Stimulated activated CD4-positive, alpha-beta T cell treated with anti-CD3 and anti-CD28 coated beads, Interleukin-1b, Interleukin-23, amount 100 ng/mL, for 4 hours (primary cell): Measurements from ENCODE around the gene RNGTT.
"Not testable (repeated sequence)": the region's sequence is repeated elsewhere in the genome, so short reads cannot be mapped to it uniquely, and the experiment has no call there.

ENCODE experiments used
- DNase-seq, 2 donors: peaks; one replicate each; pipeline ENCODE4 v3.0.0-alpha.2; 2020; ENCODE audit warnings: low read depth in 2 of 2

Gene RNGTT

DNA sequence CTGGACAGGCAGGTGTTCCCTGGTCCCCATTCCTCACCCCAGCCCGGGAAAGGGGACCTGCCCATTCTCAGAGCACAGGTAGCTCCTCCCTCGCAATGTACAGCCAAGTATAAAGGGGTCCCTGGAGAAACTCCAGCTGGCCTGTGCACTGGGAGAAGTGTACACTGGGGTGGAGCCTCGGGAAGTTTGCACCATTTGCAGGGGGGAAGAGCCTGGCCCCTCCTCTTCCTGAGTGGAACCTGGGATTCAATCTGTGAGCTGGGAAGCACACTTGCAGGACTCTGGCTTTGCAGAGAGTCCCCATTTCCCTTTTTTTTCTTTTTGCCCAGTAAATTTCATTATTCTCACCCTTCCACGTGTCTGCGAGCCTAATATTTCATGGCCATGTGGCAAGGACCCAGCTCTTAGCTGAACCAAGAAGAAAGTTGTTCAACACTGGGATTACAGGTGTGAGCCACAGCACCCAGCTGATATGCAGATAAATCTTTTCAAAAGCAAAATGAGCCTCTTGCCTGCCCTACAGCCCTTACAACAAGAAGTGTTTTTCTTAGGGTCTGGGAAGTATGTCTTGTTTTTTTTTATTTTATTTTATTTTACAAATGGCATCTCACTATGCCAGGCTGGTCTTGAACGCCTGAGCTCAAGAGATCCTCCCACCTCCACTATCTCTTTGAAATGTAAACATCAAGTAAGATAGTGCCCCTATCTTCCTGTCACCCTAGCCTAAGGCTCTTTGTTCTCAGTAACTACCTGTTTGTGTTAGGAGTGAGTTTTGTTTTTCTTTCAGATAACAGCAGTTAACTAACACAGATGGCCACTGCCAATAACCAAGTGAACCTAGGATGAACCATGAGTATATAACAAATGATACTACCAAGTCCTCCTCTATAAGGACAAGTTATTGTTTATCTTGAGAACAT lies 9.3 kb upstream of the RNGTT start:
- DNase-seq, result no peak

DNA sequence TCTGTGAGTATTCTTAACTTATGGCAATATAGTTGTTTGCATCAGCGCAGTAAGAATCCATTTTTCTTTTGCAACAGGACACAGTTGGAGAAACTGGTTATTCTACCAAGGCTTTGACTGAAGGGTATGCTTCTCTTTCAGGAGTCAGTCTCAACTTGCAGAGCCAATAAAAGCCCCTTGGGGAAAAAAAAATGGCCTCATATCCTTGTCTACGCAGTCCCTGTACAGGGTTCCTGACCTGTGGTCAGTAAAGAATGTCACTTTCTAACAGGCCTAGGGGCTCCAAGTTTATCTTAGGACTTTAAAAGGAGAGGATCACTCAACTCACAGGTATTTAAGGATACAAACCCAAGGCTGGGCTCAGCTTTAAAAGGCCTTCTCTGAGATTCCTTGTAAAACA lies 6.9 kb upstream of the RNGTT start:
- DNase-seq, result no peak

DNA sequence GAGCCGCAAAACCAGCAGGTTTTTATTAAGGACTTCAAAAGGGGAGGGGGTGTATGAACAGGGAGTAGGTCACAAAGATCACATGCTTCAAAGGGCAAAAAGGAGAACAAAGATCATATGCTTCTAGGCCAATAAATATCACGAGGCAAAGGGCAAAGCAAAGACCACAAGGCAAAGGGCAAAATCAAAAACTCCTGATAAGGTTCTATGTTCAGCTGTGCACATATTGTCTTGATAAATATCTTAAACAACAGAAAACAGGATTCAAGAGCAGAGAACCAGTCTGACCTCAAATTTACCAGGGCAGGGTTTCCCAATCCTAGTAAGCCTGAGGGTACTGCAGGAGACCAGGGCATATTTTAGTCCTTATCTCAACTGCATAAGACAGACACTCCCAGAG lies 5.8 kb upstream of the RNGTT start:
- DNase-seq, result not testable (repeated sequence)

GRCh38 chr6:88967891-88968290 lies 4.5 kb upstream of the RNGTT start:
- DNase-seq, result no peak

- no peak for DNase-seq
These were observed 2.3 kb upstream of the RNGTT start for GRCh38 chr6:88965691-88966090.

DNA sequence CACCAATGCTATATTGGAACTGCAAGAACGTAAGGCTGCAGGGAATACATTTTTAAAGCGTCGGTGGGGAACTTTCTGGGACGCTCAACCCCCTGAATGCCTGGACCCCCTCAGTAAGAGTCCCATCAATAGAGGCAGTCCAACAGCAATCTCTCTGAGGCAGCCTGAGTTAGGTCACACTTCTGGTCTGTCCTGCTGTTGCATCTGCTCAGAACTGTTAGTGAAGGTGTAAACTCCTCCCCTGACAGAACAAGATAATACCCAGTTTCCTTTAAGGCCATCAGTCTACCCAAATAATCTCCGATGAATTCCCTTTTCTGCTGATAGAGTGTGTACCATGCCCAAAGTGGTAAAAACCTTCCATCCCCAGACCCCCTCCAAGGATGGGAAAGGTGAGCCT lies 1.1 kb upstream of the RNGTT start:
- DNase-seq, result no peak

- no peak for DNase-seq
These were observed 4.6 kb downstream of the RNGTT start for GRCh38 chr6:88958842-88959241.

GRCh38 chr6:88953550-88954386 lies 9.7 kb downstream of the RNGTT start:
- DNase-seq, result no peak

DNA sequence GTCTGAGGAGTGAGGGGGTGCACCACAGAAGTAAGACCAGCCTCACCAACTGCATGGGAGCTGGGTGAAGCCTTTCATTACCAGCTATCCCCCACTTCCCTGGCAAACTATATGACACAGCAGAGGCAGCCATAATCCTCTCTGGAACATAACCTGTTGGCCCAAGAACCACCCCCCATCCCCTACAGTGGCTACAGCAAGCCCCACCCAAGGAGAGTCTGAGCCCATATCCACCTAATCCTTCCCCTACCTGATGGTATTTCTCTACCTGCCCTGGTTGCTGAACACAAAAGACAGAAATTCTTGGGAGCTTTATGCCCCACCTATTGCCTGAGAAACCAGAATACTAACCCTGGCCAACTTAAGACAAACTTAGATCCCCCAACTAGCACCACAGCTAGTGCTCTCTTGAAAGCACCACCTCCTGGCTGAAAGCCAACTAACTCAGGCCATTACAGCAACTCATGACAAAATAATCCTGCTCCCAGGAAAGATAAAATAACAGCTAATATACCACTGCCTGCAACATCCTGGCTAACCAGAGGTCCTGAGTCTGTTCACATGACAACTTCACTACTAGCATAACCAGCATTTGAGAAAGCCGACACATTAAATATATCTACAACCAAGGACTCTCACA lies 11.2 kb downstream of the RNGTT start:
- no peak for DNase-seq

GRCh38 chr6:88945415-88946008 lies 17.9 kb downstream of the RNGTT start:
- DNase-seq, result no peak

- no peak for DNase-seq
These were observed 29.9 kb downstream of the RNGTT start for GRCh38 chr6:88933521-88933920.

DNA sequence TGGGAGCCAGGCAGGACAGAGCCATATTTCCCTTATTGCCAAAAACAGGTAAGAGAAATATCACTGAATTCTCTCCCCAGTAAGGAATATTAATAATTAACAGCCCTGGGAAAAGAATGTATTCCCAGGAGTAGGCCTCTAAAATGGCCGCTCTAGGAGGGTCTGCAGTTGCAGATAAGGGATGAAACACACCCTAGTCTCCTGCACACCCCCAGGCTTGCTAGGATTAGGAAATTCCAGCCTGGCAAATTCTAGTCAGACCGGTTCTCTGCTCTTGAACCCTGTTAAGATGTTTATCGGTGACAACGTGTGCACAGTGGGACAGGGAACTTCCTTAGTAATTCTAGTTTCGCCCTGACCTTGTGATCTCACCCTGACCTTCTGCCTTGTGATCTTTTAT lies 31.4 kb downstream of the RNGTT start:
- DNase-seq, result not testable (repeated sequence)

GRCh38 chr6:88922775-88923548 lies 40.5 kb downstream of the RNGTT start:
- no peak for DNase-seq

DNA sequence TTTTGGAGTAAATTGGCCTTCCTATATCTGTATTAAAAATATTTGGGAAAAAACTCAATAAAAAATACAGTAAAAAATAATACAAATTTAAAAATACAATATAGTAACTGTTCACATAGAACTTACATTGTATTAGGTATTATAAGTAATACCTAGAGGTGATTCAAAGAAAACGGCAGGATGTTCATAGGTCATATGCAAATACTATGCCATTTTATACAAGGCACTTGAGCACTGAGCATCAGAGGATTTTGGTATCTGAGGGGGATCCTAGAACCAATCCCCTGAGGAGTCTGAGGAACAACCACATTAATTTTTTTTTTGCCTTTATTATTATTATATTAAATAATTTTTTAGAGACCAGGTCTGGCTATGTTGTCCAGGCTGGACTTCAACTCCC lies 41.7 kb downstream of the RNGTT start:
- no peak for DNase-seq

- no peak for DNase-seq
These were observed 42.4 kb downstream of the RNGTT start for GRCh38 chr6:88920774-88921733.

- DNase-seq, result no peak
These were observed 43.3 kb downstream of the RNGTT start for GRCh38 chr6:88920088-88920487.

GRCh38 chr6:88919032-88919431 lies 44.4 kb downstream of the RNGTT start:
- no peak for DNase-seq

DNA sequence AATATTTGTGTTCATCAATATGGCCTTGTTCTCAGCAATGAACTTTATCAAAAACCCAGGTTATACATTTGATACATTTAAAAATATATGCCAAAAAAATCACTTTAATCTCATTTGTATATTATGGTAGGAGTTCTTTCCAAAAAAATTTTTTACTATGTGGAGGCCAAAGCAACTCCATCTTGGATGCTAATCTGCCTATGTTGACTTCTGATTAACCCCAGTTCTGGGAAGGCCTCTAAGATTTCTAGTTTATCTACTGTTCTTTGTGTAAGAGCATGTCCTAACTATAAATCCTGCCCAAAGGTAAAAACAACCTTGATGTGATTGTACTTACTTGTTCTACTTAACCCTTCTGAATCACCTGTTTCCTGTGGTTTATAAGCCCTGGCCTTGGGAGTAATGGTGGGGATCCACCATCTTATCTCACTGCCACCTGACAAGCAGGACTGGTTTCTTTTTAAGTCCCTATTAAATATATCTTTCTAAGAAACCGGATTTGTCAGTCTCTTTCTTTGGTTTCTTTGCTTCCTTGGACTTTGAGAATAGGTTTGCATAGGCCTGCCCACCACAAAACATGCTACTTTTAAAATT lies 46.7 kb downstream of the RNGTT start:
- no peak for DNase-seq

DNA sequence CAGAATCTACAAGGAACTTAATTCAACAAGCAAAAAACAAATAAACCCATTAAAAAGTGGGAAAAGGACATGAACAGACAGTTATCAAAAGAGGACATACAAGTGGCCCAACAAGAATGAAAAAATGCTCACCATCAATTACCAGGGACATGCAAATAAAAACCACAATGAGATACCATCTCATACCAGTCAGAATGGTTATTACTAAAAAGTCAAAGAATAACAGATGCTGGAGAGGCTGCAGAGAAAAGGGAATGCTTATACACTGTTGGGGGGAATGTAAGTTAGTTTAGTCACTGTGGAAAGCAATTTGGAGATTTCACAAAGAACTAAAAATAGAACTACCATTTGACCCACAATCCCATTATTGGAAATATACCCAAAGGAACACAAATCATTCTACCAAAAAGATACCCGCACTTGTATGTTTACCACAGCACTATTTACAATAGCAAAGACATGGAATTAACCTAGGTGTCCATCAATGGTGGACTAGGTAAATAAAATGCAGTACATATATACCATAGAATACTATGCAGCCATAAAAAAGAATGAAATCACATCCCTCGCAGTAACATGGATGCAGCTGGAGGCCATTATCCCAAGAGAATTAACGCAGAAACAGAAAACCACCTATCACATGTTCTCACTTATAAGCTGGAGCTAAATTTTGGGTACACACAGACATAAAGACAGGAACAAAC lies 48.4 kb downstream of the RNGTT start:
- DNase-seq, result no peak
